Measurements from ENCODE around the gene GALNT4.

GRCh38 chr12:89507015-89507824 lies 17.4 kb downstream of the GALNT4 start:
- TF ChIP-seq SP1 (IDR thresholded peaks at IDR 0.05; ENCODE audit: low read depth) (no peak), EGR1 (IDR thresholded peaks at IDR 0.05; ENCODE audit: low read depth) (no peak)
- TF ChIP-seq, protein P1, sequence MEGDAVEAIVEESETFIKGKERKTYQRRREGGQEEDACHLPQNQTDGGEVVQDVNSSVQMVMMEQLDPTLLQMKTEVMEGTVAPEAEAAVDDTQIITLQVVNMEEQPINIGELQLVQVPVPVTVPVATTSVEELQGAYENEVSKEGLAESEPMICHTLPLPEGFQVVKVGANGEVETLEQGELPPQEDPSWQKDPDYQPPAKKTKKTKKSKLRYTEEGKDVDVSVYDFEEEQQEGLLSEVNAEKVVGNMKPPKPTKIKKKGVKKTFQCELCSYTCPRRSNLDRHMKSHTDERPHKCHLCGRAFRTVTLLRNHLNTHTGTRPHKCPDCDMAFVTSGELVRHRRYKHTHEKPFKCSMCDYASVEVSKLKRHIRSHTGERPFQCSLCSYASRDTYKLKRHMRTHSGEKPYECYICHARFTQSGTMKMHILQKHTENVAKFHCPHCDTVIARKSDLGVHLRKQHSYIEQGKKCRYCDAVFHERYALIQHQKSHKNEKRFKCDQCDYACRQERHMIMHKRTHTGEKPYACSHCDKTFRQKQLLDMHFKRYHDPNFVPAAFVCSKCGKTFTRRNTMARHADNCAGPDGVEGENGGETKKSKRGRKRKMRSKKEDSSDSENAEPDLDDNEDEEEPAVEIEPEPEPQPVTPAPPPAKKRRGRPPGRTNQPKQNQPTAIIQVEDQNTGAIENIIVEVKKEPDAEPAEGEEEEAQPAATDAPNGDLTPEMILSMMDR (IDR thresholded peaks at IDR 0.05 in 2 of 3, conservative IDR thresholded peaks at IDR 0.05 in 1 of 3; ENCODE audit: borderline replicate concordance in 1 of 3, insufficient read depth in 1 of 3, low read depth in 2 of 3, low read length in 2 of 3), result no peak
